ENCODE measurements around the gene PRKCH.

PRKCH gene

GRCh38 chr14:61428261-61428660 lies 106.9 kb downstream of the PRKCH start:
- H3K4me1 ChIP-seq (ENCODE audit: insufficient read depth, low read length), result peaks cover 34% of the 10 kb centered on the region
- no peaks in the 10 kb centered on the region for H3K27me3 ChIP-seq (ENCODE audit: insufficient read depth, low read length, poor library complexity)
- H3K36me3 ChIP-seq (ENCODE audit: insufficient read depth, low read length), result peaks cover 12% of the 10 kb centered on the region; the same call in 1 of the 2 replicates
- TF ChIP-seq, protein P1, sequence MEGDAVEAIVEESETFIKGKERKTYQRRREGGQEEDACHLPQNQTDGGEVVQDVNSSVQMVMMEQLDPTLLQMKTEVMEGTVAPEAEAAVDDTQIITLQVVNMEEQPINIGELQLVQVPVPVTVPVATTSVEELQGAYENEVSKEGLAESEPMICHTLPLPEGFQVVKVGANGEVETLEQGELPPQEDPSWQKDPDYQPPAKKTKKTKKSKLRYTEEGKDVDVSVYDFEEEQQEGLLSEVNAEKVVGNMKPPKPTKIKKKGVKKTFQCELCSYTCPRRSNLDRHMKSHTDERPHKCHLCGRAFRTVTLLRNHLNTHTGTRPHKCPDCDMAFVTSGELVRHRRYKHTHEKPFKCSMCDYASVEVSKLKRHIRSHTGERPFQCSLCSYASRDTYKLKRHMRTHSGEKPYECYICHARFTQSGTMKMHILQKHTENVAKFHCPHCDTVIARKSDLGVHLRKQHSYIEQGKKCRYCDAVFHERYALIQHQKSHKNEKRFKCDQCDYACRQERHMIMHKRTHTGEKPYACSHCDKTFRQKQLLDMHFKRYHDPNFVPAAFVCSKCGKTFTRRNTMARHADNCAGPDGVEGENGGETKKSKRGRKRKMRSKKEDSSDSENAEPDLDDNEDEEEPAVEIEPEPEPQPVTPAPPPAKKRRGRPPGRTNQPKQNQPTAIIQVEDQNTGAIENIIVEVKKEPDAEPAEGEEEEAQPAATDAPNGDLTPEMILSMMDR (IDR thresholded peaks at IDR 0.05; ENCODE audit: borderline replicate concordance, extremely low read depth, low read length, poor library complexity, severe bottlenecking), result no peak
- TF ChIP-seq EZH2 (IDR thresholded peaks at IDR 0.05; ENCODE audit: borderline replicate concordance, low read depth, low read length, severe bottlenecking), result no peak
- H3K4me2 ChIP-seq (ENCODE audit: insufficient read depth, low read length), result no peak overlapping the region
- H3K4me3 ChIP-seq (ENCODE audit: low read depth in 1 of 2, low read length in 2 of 2), result no peak overlapping the region
- peaks cover 98% of the 10 kb centered on the region for H3K79me2 ChIP-seq (ENCODE audit: insufficient read depth, low read length)
- no peak for ATAC-seq (ENCODE audit: insufficient read depth, low read depth)
- H3K9ac ChIP-seq (ENCODE audit: low read depth, low read length), result no peak overlapping the region
- H3K27ac ChIP-seq (ENCODE audit: low read length), result peak overlapping the region; percentile 21
- H4K20me1 ChIP-seq (ENCODE audit: insufficient read depth, low read length), result no peaks in the 10 kb centered on the region
- no peak overlapping the region for H2AFZ ChIP-seq (ENCODE audit: low read depth, low read length)
- H3K9me3 ChIP-seq (ENCODE audit: insufficient read depth, low read length, severe bottlenecking), result peaks cover 6% of the 10 kb centered on the region
- no peak for DNase-seq

- H4K20me1 ChIP-seq (ENCODE audit: insufficient read depth, low read length), result no peaks in the 10 kb centered on the region
- TF ChIP-seq, protein P1 (IDR thresholded peaks at IDR 0.05; ENCODE audit: borderline replicate concordance, extremely low read depth, low read length, poor library complexity, severe bottlenecking), result no peak
- no peak for TF ChIP-seq EZH2 (IDR thresholded peaks at IDR 0.05; ENCODE audit: borderline replicate concordance, low read depth, low read length, severe bottlenecking)
- ATAC-seq (ENCODE audit: insufficient read depth, low read depth) (no peak), DNase-seq (no peak)
- peaks cover 9% of the 10 kb centered on the region; the same call in 1 of the 2 replicates for H3K36me3 ChIP-seq (ENCODE audit: insufficient read depth, low read length)
- H3K9ac ChIP-seq (ENCODE audit: low read depth, low read length), result no peak overlapping the region
- H3K27me3 ChIP-seq (ENCODE audit: insufficient read depth, low read length, poor library complexity), result no peaks in the 10 kb centered on the region
- peaks cover 35% of the 10 kb centered on the region for H3K4me1 ChIP-seq (ENCODE audit: insufficient read depth, low read length)
- H3K4me3 ChIP-seq (ENCODE audit: low read depth in 1 of 2, low read length in 2 of 2), result no peak overlapping the region
- H3K79me2 ChIP-seq (ENCODE audit: insufficient read depth, low read length), result peaks cover 98% of the 10 kb centered on the region
- H2AFZ ChIP-seq (ENCODE audit: low read depth, low read length), result no peak overlapping the region
- peak overlapping the region; percentile 12; the same call in 1 of the 2 replicates for H3K27ac ChIP-seq (ENCODE audit: low read length)
- H3K9me3 ChIP-seq (ENCODE audit: insufficient read depth, low read length, severe bottlenecking), result peaks cover 6% of the 10 kb centered on the region
- H3K4me2 ChIP-seq (ENCODE audit: insufficient read depth, low read length), result no peak overlapping the region
Measured at GRCh38 chr14:61429316-61429715, 107.9 kb downstream of the PRKCH start.

DNA sequence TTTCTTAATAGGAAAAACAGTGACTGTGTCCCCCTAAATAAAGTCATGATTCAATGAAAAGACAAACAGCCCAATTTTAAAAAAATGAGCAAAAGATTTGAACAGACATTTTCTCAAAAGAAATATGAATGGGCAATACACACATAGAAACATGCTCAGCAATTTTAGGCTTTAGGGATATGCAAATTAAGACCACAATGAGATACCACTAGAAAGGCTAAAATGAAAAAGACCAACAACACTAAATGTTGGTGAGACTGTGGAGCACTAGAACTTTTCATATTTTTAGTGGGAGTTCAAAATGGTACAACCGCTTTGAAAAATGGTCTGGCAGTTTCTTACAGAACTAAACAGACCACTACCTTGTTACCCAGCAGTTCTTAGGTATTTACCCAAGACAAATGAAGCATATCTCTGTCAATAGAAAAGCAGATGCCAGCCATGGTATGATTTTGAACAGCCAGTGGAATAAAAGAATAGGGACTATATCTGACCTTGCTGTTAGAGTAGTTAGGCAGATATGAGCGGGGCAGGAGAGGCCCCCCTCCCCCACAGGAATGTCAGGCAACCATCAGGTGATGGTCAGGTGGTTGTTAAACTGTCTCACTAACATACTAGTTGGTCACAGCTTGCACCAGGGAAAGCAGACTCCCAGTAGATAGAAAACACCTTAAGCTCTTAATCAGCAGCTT lies 108.8 kb downstream of the PRKCH start:
- DNase-seq, result no peak

More for the DNA sequence above, 108.8 kb downstream of the PRKCH start:
- Histone ChIP-seq H2AFZ (ENCODE audit: low read depth, low read length) (no peak overlapping the region), H3K9ac (ENCODE audit: low read depth, low read length) (no peak overlapping the region), H3K9me3 (ENCODE audit: insufficient read depth, low read length, severe bottlenecking) (no peaks in the 10 kb centered on the region), H4K20me1 (ENCODE audit: insufficient read depth, low read length) (no peaks in the 10 kb centered on the region), H3K36me3 (ENCODE audit: insufficient read depth, low read length) (0 out of 2 replicates have a peak, but pooled peaks cover 3% of the 10 kb centered on the region), H3K4me2 (ENCODE audit: insufficient read depth, low read length) (no peak overlapping the region), H3K79me2 (ENCODE audit: insufficient read depth, low read length) (peaks cover 98% of the 10 kb centered on the region), H3K4me3 (ENCODE audit: low read depth in 1 of 2, low read length in 2 of 2) (no peak overlapping the region), H3K27me3 (ENCODE audit: insufficient read depth, low read length, poor library complexity) (no peaks in the 10 kb centered on the region), H3K27ac (ENCODE audit: low read length) (peak overlapping the region; percentile 43), H3K4me1 (ENCODE audit: insufficient read depth, low read length) (peaks cover 35% of the 10 kb centered on the region)
- TF ChIP-seq, protein P1 (IDR thresholded peaks at IDR 0.05; ENCODE audit: borderline replicate concordance, extremely low read depth, low read length, poor library complexity, severe bottlenecking), result no peak
- no peak for ATAC-seq (ENCODE audit: insufficient read depth, low read depth)
